ENCODE data around the gene CCDC88A.
"Not testable (repeated sequence)": the region's sequence is repeated elsewhere in the genome, so short reads cannot be mapped to it uniquely, and the experiment has no call there.

Gene CCDC88A

DNA sequence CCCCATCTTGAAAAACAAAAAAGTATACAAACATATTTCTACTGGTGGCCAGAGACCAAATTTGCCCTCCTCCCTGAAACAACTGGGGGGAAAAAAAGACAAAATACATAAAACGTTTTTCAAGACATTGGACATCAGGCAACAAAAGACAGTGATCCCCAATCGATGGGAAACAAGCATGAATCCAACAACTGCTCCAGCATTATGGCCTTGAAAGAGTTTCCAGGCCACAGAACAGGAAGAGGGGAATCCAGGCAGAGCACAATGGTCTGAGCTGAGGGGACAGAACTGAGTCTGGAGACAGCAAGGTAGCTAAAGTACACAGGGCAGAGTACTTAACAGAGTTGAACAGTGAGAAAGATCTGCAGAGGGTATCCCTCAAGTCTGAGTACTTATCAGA lies 4.4 kb downstream of the CCDC88A start:
- no peaks in the 10 kb centered on the region for H3K9me3 Mint-ChIP-seq
- H3K4me3 Mint-ChIP-seq = no peak overlapping the region
- no peaks in the 10 kb centered on the region for H3K36me3 Mint-ChIP-seq (ENCODE audit: low read depth)
- H3K4me1 Mint-ChIP-seq = peaks cover 24% of the 10 kb centered on the region
- peaks cover 7% of the 10 kb centered on the region for H3K27me3 Mint-ChIP-seq
- DNase-seq = no peak
- peak overlapping the region; percentile 28 for H3K27ac Mint-ChIP-seq
- ATAC-seq = no peak

DNA sequence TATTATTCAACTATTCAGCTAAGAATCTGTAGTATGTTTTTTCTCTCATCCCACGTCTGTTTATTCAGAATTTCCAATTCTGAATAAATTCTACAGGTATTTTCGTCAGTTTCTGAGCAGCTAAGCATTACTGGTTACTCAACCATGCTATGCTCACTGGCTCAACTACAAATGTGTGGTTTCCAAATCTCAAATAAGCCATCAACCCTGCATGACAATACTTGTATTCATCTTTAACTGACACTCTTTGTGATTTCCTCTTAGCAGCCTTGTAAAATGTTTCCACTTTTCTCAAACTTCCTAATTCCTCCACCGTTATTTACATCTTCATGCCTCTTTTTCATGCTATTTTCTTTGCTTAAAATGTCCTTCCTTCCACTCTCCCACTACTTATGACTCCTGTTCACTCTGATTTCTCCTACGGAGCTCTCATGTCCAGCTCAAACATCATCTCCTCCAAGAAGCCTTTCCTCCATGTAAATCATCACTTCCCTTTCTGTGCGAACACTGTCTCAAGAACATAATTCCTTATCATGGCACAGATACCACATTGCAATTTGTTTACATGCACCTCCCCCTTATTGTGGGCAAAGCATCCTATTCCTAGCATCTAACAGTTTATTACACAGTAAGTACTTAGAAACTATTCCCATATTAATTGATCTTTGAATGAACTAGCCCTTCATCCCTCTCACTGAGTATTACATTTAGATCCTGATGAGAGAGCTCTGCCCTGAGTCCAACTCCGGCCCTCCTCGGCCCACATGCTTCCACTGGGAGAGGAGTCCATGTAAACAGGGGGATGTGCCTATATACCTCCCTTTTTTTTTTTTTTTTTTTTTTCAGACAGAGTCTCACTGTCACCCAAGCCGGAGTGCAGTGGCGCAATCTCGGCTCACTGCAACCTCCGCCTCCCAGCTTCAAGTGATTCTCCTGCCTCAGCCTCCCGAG lies 10.5 kb downstream of the CCDC88A start:
- Mint-ChIP-seq H3K4me3 (no peak overlapping the region), H3K4me1 (peaks cover 7% of the 10 kb centered on the region), H3K27ac (no peak overlapping the region), H3K36me3 (ENCODE audit: low read depth) (no peaks in the 10 kb centered on the region), H3K9me3 (no peaks in the 10 kb centered on the region), H3K27me3 (no peaks in the 10 kb centered on the region)
- ATAC-seq (no peak), DNase-seq (no peak)

DNA sequence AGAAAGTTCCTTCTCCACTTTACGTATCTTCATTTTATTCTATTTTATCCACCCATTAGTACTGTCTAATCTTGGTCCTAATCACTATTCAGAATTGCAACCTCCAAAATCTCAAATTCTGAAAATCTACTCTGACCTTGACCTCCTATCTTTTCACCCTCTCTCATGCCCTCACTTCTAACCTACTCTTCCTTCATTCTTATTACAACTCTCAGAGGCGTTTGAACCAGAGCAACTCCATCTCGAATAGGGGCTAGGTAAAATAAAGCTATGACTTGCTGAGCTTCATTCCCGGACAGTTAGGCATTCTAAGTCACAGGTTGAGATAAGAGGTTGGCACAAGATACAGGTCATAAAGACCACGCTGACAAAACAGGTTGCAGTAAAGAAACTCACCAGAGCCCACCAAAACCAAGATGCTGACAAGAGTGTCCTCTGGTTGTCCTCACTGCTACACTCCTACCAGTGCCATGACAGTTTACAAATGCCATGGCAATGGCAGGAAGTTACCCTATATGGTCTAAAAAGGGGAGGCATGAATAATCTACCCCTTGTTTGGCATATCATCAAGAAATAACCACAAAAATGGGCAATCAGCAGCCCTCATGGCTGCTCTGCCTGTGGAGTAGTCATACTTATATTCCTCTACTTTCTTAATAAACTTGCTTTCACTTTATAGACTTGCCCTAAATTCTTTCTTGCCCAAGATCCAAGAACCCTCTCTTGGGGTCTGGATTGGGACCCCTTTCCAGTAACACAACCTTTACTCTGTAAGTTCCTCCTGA lies 11.4 kb downstream of the CCDC88A start:
- ATAC-seq = no peak

DNA sequence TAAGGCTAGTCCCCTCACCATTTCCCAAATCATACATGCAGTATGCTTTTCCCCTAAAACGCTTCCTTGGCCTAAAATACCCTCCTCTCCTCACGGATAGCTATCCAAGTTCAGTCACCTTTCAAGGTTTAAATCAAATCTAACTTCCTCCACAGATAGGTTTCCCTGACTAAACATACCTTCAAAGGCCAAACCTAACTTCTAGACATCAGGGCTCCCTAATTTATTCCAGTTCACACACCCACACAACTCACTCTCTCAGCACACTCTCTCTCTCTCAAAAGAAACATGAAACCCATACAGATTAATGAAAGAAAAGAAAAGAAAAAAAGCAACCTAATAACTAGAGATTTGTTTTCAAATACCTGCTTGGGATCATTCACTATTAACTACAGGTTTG lies 14.5 kb downstream of the CCDC88A start:
- Mint-ChIP-seq H3K9me3 (no peaks in the 10 kb centered on the region), H3K27me3 (no peaks in the 10 kb centered on the region), H3K4me1 (peaks cover 7% of the 10 kb centered on the region), H3K4me3 (no peak overlapping the region), H3K27ac (no peak overlapping the region), H3K36me3 (ENCODE audit: low read depth) (no peaks in the 10 kb centered on the region)
- DNase-seq (no peak), ATAC-seq (no peak)

More for the DNA sequence above, 11.4 kb downstream of the CCDC88A start:
- H3K4me3 Mint-ChIP-seq = no peak overlapping the region
- H3K4me1 Mint-ChIP-seq = peaks cover 7% of the 10 kb centered on the region
- no peaks in the 10 kb centered on the region for H3K36me3 Mint-ChIP-seq (ENCODE audit: low read depth)
- no peaks in the 10 kb centered on the region for H3K9me3 Mint-ChIP-seq
- H3K27me3 Mint-ChIP-seq = no peaks in the 10 kb centered on the region
- no peak overlapping the region for H3K27ac Mint-ChIP-seq
- DNase-seq = no peak

DNA sequence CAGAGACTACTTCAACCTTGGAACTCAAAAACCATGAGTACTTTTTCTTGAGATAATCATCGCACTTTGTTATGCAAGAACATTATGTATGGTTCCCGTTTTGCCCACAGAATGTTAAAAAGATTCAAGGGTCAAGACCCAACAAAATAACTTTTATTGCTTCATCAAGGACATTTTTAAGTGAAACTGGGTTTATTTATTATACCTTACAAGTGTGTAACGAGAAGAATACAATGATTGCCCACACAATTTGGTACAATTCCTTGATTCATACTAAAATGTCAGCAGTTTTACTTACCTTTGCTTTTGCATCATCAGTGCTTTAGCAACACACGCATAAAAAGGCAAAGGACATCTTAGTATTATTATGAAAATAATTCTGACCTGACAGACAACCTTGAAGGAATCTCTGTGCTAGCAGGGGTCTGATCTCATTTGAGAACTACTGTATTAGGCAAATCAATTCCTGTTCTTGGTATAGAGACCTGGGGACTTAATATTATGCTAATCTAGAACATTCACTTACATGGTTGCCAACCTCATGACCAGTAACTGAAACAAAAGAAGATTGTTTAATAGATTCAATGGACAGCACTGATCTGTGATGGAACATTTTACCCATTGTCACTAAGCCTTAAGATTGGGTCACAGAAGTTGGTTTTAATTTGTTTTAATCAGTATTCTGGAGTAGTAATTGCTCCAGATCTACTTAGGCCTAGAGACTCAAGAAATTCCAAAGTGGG lies 16.2 kb downstream of the CCDC88A start:
- Mint-ChIP-seq H3K27ac (no peak overlapping the region), H3K27me3 (no peaks in the 10 kb centered on the region), H3K4me1 (no peaks in the 10 kb centered on the region), H3K4me3 (no peak overlapping the region), H3K9me3 (no peaks in the 10 kb centered on the region), H3K36me3 (ENCODE audit: low read depth) (no peaks in the 10 kb centered on the region)
- DNase-seq = no peak
- ATAC-seq = no peak

DNA sequence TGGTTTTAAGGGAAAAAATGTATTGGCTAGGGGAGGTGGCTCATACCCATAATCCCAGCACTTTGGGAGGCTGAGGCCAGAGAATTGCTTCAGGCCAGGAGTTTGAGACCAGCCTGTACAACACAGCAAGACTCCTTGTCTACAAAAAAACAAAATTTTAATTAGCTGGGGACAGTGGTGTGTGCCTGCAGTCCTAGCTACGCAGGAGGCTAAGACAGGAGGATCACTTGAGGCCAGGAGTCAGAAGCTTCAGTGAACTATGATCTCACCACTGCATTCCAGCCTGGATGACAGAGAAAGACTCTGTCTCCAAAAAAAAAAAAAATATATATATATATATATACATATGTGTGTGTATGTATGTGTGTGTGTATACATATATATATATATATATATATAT lies 18.5 kb downstream of the CCDC88A start:
- H3K36me3 Mint-ChIP-seq (ENCODE audit: low read depth) = no peaks in the 10 kb centered on the region
- no peak overlapping the region for H3K4me3 Mint-ChIP-seq
- no peaks in the 10 kb centered on the region for H3K9me3 Mint-ChIP-seq
- ATAC-seq (no peak), DNase-seq (no peak)
- no peaks in the 10 kb centered on the region for H3K4me1 Mint-ChIP-seq
- no peak overlapping the region for H3K27ac Mint-ChIP-seq
- H3K27me3 Mint-ChIP-seq = no peaks in the 10 kb centered on the region

DNA sequence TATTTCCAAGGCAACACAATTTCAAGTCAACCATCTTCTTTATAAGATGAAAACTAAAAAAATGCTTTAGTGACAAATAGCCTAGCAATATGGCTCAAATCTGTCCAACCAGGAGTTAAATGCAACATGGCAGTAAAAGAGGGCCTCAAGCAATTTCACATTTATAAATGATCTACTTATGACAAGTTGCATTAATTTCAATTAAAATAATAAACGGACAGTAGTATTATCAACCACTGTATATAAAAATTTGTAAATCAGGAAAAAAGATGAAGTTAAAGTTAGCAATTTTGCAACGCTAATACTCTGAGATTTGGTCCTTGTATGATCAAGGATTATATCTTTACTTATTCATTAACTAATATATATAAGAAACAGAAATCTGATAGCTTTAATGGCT lies 19.3 kb downstream of the CCDC88A start:
- H3K36me3 Mint-ChIP-seq (ENCODE audit: low read depth) = no peaks in the 10 kb centered on the region
- H3K4me3 Mint-ChIP-seq = no peak overlapping the region
- no peaks in the 10 kb centered on the region for H3K4me1 Mint-ChIP-seq
- H3K27ac Mint-ChIP-seq = no peak overlapping the region
- DNase-seq (no peak), ATAC-seq (no peak)
- no peaks in the 10 kb centered on the region for H3K27me3 Mint-ChIP-seq
- no peaks in the 10 kb centered on the region for H3K9me3 Mint-ChIP-seq

DNA sequence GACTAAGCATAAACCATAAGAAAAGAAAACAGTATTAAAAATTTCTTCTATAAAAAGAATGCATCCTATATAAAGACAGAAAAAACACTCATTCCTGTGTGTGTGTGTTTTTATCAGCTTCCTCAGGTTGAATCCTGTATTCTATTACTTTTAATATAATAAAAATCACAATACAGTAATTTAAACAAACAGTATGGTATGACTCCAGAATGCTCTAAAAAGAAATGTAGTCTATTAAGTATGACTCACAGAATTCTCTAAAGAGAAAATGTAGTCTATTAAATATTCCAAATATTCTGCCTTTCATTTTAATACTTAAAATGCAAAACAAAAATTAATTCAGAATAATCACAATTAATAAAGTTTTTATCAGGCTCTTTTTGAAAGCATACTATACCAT lies 19.8 kb downstream of the CCDC88A start:
- DNase-seq = no peak
- Mint-ChIP-seq H3K4me3 (no peak overlapping the region), H3K36me3 (ENCODE audit: low read depth) (no peaks in the 10 kb centered on the region), H3K27ac (no peak overlapping the region), H3K9me3 (no peaks in the 10 kb centered on the region), H3K4me1 (no peaks in the 10 kb centered on the region), H3K27me3 (no peaks in the 10 kb centered on the region)
- no peak for ATAC-seq

DNA sequence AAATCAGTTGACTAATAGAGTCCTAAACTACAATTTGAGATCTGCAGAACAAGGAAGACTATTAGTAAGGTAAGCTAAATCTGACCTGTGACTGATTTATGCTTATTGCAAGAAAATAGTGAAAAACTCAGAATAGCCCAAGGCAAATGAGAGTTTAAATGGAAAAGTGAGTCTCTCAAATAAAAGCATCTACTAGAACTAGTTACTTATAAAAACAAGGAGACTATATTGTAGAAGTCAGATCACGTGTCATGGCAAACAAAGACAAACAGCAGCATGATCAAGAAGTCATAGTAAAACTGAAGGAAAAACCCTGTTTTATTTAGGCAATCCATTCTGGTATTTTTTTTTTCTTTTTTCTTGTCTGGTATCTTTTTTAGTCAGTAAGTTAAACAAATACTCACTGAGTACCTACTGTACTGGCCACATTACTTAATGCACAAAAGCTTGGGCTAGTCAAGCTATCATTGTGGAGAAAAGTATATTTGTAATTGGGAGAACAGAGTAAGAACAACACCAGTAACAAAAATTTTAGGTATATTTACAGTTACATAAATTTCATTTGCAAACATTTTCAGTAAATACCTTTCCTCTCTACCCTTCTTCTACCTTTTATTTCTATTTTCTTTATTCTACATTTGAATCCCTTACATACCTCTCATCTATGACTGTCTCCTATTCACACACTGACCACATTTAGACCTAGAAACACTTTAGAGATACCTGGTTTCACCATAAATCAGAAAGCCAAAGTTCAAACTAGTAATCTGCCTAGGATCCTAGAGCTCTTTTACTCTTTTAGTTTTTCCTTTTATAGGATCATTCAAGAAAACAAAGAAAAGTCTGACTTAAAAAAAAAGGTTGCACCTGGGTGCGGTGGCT lies 23.7 kb downstream of the CCDC88A start:
- no peak overlapping the region for H3K4me3 Mint-ChIP-seq
- no peak for DNase-seq
- H3K27me3 Mint-ChIP-seq = no peaks in the 10 kb centered on the region
- H3K4me1 Mint-ChIP-seq = no peaks in the 10 kb centered on the region
- no peak overlapping the region for H3K27ac Mint-ChIP-seq
- peaks cover 7% of the 10 kb centered on the region for H3K9me3 Mint-ChIP-seq
- no peak for ATAC-seq
- no peaks in the 10 kb centered on the region for H3K36me3 Mint-ChIP-seq (ENCODE audit: low read depth)

DNA sequence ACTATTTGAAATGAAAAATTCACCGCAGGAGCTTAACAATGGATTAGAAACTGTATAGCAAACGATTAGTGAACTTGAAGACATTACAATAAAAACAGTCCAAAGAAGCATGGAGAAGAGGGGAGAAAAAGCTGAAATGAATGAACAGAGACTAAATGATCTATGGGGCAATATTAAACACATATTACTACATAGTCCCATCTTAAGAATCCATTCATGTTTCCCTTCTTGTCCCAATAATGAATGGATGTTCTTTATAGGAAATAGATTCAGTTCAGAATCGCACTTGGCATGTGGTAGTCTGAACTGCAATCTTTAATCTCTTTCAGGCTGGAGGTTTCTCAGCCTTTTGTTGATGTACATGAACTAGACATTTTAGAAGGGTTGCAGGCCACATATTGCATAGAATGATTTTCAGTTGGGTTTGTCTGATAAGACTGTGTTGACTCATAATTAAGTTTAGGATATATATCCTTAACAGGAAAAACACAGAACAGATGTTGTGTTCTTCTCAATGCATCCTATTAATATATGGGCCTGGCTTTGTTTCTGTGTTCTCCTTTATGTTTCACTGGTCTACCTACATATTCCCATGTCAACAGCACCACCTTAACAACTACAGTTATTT lies 27.9 kb downstream of the CCDC88A start:
- DNase-seq (no peak), ATAC-seq (no peak)
- Mint-ChIP-seq H3K27me3 (no peaks in the 10 kb centered on the region), H3K4me3 (no peak overlapping the region), H3K36me3 (ENCODE audit: low read depth) (no peaks in the 10 kb centered on the region), H3K4me1 (no peaks in the 10 kb centered on the region), H3K27ac (no peak overlapping the region), H3K9me3 (peaks cover 9% of the 10 kb centered on the region)

DNA sequence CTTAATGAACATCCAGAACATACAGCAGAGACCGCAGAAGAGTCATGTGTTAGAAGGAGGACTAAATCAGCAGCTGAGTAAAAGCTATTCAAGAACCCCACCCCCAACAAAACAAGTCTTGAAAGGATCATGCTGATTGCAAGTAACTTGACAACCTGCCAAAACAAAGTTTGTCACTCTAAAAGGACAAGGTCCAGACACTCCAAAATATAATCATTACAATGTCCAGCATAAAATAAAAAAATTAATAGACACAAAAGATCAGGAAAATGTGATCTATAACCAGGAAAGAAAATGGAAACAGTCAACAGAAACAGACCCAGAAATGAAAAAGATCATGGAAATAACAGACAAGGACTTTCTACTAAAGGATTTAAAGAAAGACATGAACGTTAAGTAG lies 28.5 kb downstream of the CCDC88A start:
- H3K27me3 Mint-ChIP-seq = no peaks in the 10 kb centered on the region
- ATAC-seq = no peak

DNA sequence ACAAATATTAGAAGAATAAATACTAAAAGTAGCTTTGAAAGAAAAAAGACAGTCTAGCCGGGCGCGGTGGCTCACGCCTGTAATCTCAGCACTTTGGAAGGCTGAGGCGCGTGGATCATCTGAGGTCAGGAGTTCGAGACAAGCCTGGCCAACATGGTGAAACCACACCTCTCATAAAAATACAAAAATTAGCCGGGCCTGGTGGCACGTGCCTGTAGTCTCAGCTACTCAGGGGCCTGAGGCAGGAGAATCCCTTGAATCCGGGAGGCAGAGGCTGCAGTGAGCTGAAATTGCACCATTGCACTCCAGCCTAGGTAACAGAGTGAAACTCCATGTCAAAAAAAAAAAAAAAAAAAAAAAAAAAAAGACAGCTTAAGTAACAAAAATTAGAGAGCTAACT lies 34.1 kb downstream of the CCDC88A start:
- H3K36me3 Mint-ChIP-seq (ENCODE audit: low read depth); H3K4me1 Mint-ChIP-seq; H3K9me3 Mint-ChIP-seq; H3K27ac Mint-ChIP-seq; DNase-seq; ATAC-seq; H3K27me3 Mint-ChIP-seq; H3K4me3 Mint-ChIP-seq: not testable (repeated sequence)

More for the DNA sequence above, 28.5 kb downstream of the CCDC88A start:
- H3K9me3 Mint-ChIP-seq = peaks cover 9% of the 10 kb centered on the region
- no peak overlapping the region for H3K27ac Mint-ChIP-seq
- H3K4me3 Mint-ChIP-seq = no peak overlapping the region
- H3K4me1 Mint-ChIP-seq = no peaks in the 10 kb centered on the region
- DNase-seq = no peak
- no peaks in the 10 kb centered on the region for H3K36me3 Mint-ChIP-seq (ENCODE audit: low read depth)

DNA sequence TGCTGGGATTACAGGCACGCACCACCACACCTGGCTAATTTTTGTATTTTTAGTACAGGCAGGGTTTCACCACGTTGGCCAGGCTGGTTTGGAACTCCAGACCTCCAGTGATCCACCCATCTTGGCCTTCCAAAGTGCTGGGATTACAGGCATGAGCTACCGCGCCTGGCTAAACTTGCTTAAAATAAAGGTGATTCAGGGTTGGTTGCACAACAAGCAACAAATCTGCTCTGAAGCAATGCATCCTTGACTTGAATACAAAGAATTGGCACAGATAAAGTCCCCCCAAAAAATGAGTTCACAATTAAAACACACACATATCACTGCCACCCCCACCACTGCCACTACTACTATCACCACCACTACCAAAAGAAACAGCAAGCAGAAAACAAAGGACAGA lies 34.9 kb downstream of the CCDC88A start:
- H3K4me3 Mint-ChIP-seq = no peak overlapping the region
- no peak for DNase-seq

More for the DNA sequence above, 34.9 kb downstream of the CCDC88A start:
- Mint-ChIP-seq H3K36me3 (ENCODE audit: low read depth) (no peaks in the 10 kb centered on the region), H3K27ac (no peak overlapping the region), H3K4me1 (no peaks in the 10 kb centered on the region), H3K9me3 (no peaks in the 10 kb centered on the region), H3K27me3 (no peaks in the 10 kb centered on the region)
- no peak for ATAC-seq
